GM23338 (cell line): ENCODE results near the gene HGF. TPM values are rescaled to one million over a fixed set of nuclear protein-coding genes. Genes with fewer than 3 reads are reported as not detected.
A peak's percentile ranks its signal among the peaks of the same experiment; 100 is the strongest.

ENCODE experiments used
- ATAC-seq: fragments of 200-7000 bp; cut with Tn5 transposase; 3 replicates; pipeline ENCODE4 v1.9.1; 2020
- DNase-seq: peaks from one replicate; pipeline ENCODE4 v3.0.0-alpha.2; 2015; ENCODE audit warnings: low spot score
- H2AFZ ChIP-seq: fragments of 200-600 bp; sonication (generic); 2 replicates; pipeline ENCODE4 v1.8.0; 2016; ENCODE audit warnings: antibody characterized with exemption, mild to moderate bottlenecking, moderate library complexity
- H3F3A ChIP-seq: fragments of 200-600 bp; sonication (generic); replicated peaks from 2 replicates; pipeline ENCODE4 v1.8.0; 2017; ENCODE audit warnings: antibody characterized with exemption, mixed run types, low read depth
- H3K27ac ChIP-seq: fragments of 200-600 bp; sonication (generic); 2 replicates; pipeline ENCODE4 v1.6.1; 2016; ENCODE audit warnings: low read depth
- H3K27me3 ChIP-seq: fragments of 200-600 bp; sonication (generic); 2 replicates; pipeline ENCODE4 v1.8.0; 2016; ENCODE audit warnings: mild to moderate bottlenecking, mixed run types, moderate library complexity; ENCODE audit not compliant: insufficient read depth
- H3K36me3 ChIP-seq: fragments of 200-600 bp; sonication (generic); 2 replicates; pipeline ENCODE4 v1.8.0; 2016; ENCODE audit warnings: mild to moderate bottlenecking; ENCODE audit not compliant: insufficient read depth
- H3K4me1 ChIP-seq: fragments of 200-600 bp; sonication (generic); 2 replicates; pipeline ENCODE4 v1.8.0; 2016; ENCODE audit warnings: mild to moderate bottlenecking, moderate library complexity; ENCODE audit not compliant: insufficient read depth
- H3K4me2 ChIP-seq: fragments of 200-600 bp; sonication (generic); 2 replicates; pipeline ENCODE4 v1.7.1; 2017; ENCODE audit warnings: mixed run types
- H3K4me3 ChIP-seq: fragments of 200-600 bp; sonication (generic); 2 replicates; pipeline ENCODE4 v1.6.1; 2016; ENCODE audit warnings: mixed run types
- H3K79me2 ChIP-seq: fragments of 200-600 bp; sonication (generic); replicated peaks from 2 replicates; pipeline ENCODE4 v1.8.0; 2017; ENCODE audit warnings: mild to moderate bottlenecking; ENCODE audit not compliant: insufficient read depth
- H3K9me2 ChIP-seq: fragments of 200-600 bp; sonication (generic); 2 replicates; pipeline ENCODE4 v1.8.0; 2017; ENCODE audit not compliant: insufficient read depth
- H4K20me1 ChIP-seq: fragments of 200-600 bp; sonication (generic); replicated peaks from 2 replicates; pipeline ENCODE4 v1.8.0; 2017; ENCODE audit warnings: mild to moderate bottlenecking; ENCODE audit not compliant: insufficient read depth
- H3K27ac Mint-ChIP-seq: 2 replicates; pipeline ENCODE4 v1.8.0; 2020; ENCODE audit warnings: inconsistent platforms, mild to moderate bottlenecking, moderate library complexity, mixed read lengths
- H3K27me3 Mint-ChIP-seq: 3 replicates; pipeline ENCODE4 v1.8.0; 2022; ENCODE audit warnings: low read depth, mild to moderate bottlenecking, moderate library complexity, mixed read lengths, inconsistent platforms; ENCODE audit not compliant: insufficient read depth, poor library complexity
- H3K36me3 Mint-ChIP-seq: 3 replicates; pipeline ENCODE4 v1.8.0; 2021; ENCODE audit warnings: low read depth, mild to moderate bottlenecking, inconsistent platforms, moderate library complexity, mixed read lengths
- H3K4me1 Mint-ChIP-seq: 3 replicates; pipeline ENCODE4 v1.8.0; 2020; ENCODE audit warnings: mild to moderate bottlenecking, inconsistent platforms, mixed read lengths
- H3K4me3 Mint-ChIP-seq: 3 replicates; pipeline ENCODE4 v1.8.0; 2021; ENCODE audit warnings: moderate library complexity, mild to moderate bottlenecking, inconsistent platforms, mixed read lengths
- H3K9me3 Mint-ChIP-seq: 3 replicates; pipeline ENCODE4 v1.8.0; 2020; ENCODE audit warnings: moderate library complexity, mild to moderate bottlenecking, inconsistent platforms, mixed read lengths
- CREB1 ChIP-seq: fragments of 250-450 bp; sonication (Bioruptor Pico); IDR thresholded peaks from 2 replicates; pipeline ENCODE4 v1.5.0; 2020; ENCODE audit warnings: low read depth, mild to moderate bottlenecking, moderate library complexity
- CTCF ChIP-seq, 2 experiments: fragments of 200-600 bp in 1 of 2; sonication (generic) in 1 of 2; conservative IDR thresholded peaks; 2 replicates each; pipeline versions ENCODE4 v1.5.1 to v1.6.1; 2016 to 2017; ENCODE audit warnings: antibody characterized with exemption in 2 of 2, low read depth in 2 of 2, mild to moderate bottlenecking in 2 of 2, moderate library complexity in 1 of 2
- ETS1 ChIP-seq: IDR thresholded peaks from 2 replicates; pipeline ENCODE4 v1.6.1; 2016; ENCODE audit warnings: antibody characterized with exemption
- EZH2 ChIP-seq: fragments of 200-600 bp; sonication (generic); IDR thresholded peaks from one replicate; pipeline ENCODE4 v1.8.0; 2017; ENCODE audit warnings: antibody characterized with exemption, mild to moderate bottlenecking, low read depth; ENCODE audit not compliant: unreplicated experiment
- EZH2phosphoT487 ChIP-seq: fragments of 200-600 bp; sonication (generic); IDR thresholded peaks from one replicate; pipeline ENCODE4 v1.8.1; 2018; ENCODE audit warnings: antibody characterized with exemption; ENCODE audit not compliant: unreplicated experiment
- JUNB ChIP-seq: IDR thresholded peaks from one replicate; pipeline ENCODE4 v1.6.1; 2016; ENCODE audit warnings: antibody characterized with exemption; ENCODE audit not compliant: unreplicated experiment
- NANOG ChIP-seq: IDR thresholded peaks from 2 replicates; pipeline ENCODE4 v1.6.1; 2016; ENCODE audit warnings: antibody characterized with exemption, borderline replicate concordance
- POLR2AphosphoS5 ChIP-seq: IDR thresholded peaks from 2 replicates; pipeline ENCODE4 v1.6.1; 2016; ENCODE audit warnings: antibody characterized with exemption, low read depth
- REST ChIP-seq: IDR thresholded peaks from one replicate; pipeline ENCODE4 v1.6.1; 2018; ENCODE audit warnings: antibody characterized with exemption; ENCODE audit not compliant: unreplicated experiment
- STAT1 ChIP-seq: IDR thresholded peaks from one replicate; pipeline ENCODE4 v1.6.1; 2016; ENCODE audit warnings: antibody characterized with exemption; ENCODE audit not compliant: unreplicated experiment
- ZNF114 ChIP-seq: fragments of 250-450 bp; sonication (Bioruptor Pico); IDR thresholded peaks from 2 replicates; pipeline ENCODE4 v1.5.0; 2020; ENCODE audit warnings: mild to moderate bottlenecking, moderate library complexity
- ZNF331 ChIP-seq: fragments of 250-450 bp; sonication (Bioruptor Pico); IDR thresholded peaks from 2 replicates; pipeline ENCODE4 v1.5.0; 2020; ENCODE audit warnings: low read depth, mild to moderate bottlenecking, moderate library complexity
- ZNF462 ChIP-seq: fragments of 250-450 bp; sonication (Bioruptor Pico); IDR thresholded peaks from 2 replicates; pipeline ENCODE4 v1.5.0; 2020; ENCODE audit warnings: mild to moderate bottlenecking, moderate library complexity
- polyA plus RNA-seq: library from polyadenylated mRNA; unstranded; fragments of >200 nt; fragmentation: Nextera tagmentation; extraction: Ambion mirVana; gene quantifications from 2 replicates; pipeline ENCODE4 v1.2.1, GENCODE V29; 2016
- total RNA-seq: library from RNA; depleted of rRNA; stranded (reverse); fragments of >200 nt; shearing (Covaris generic); gene quantifications from 2 replicates; pipeline ENCODE4 v1.2.3, GENCODE V29; 2014

Gene HGF
- total and polyA plus RNA-seq, 2 experiments from 2014 or later = 0.24 to 1.1 TPM

GRCh38 chr7:81682873-81683272, 87.0 kb downstream of the HGF start:
- H3K4me1 Mint-ChIP-seq = peaks cover 8% of the 10 kb centered on the region; the same call in 1 of the 3 replicates
- ATAC-seq (no peak), DNase-seq (no peak)
- Histone ChIP-seq H3K4me2 (no peak overlapping the region), H3K79me2 (no peaks in the 10 kb centered on the region), H2AFZ (peak overlapping the region; percentile 33; the same call in 1 of the 2 replicates), H3K9me2 (no peaks in the 10 kb centered on the region), H3F3A (no peaks in the 10 kb centered on the region), H3K4me1 (no peaks in the 10 kb centered on the region), H3K27ac (no peak overlapping the region), H4K20me1 (no peaks in the 10 kb centered on the region), H3K36me3 (no peaks in the 10 kb centered on the region), H3K27me3 (no peaks in the 10 kb centered on the region), H3K4me3 (no peak overlapping the region)
- H3K36me3 Mint-ChIP-seq = no peaks in the 10 kb centered on the region
- H3K27ac Mint-ChIP-seq = no peak overlapping the region
- no peaks in the 10 kb centered on the region for H3K9me3 Mint-ChIP-seq
- no peak for TF ChIP-seq REST
- TF ChIP-seq EZH2phosphoT487 = no peak
- no peak for TF ChIP-seq ZNF114 (CRISPR knock-in tag)
- TF ChIP-seq ETS1 = no peak
- TF ChIP-seq CREB1 (CRISPR knock-in tag) = no peak
- no peak for TF ChIP-seq ZNF462 (CRISPR knock-in tag)
- no peak for TF ChIP-seq CTCF (conservative IDR thresholded peaks at IDR 0.05; ENCODE audit: low read depth in 2 of 2)
- TF ChIP-seq EZH2 = no peak
- TF ChIP-seq NANOG = no peak
- TF ChIP-seq ZNF331 = no peak
- no peak for TF ChIP-seq POLR2AphosphoS5
- TF ChIP-seq JUNB = no peak
- no peak for TF ChIP-seq STAT1
- H3K4me3 Mint-ChIP-seq = no peak overlapping the region
- peaks cover 1% of the 10 kb centered on the region for H3K27me3 Mint-ChIP-seq
